HepG2 (cell line): ENCODE measurements around the gene FBLIM1. TPM values are rescaled to one million over a fixed set of nuclear protein-coding genes. Genes with fewer than 3 reads are reported as not detected.

Experiments
- CENPT ChIP-seq: sonication (generic); formaldehyde crosslinking; IDR thresholded peaks from 2 replicates; pipeline ENCODE4 v1.8.0; 2022; ENCODE audit warnings: low read depth, mild to moderate bottlenecking, moderate library complexity, missing genetic modification reagents
- DR1 ChIP-seq: sonication (generic); formaldehyde crosslinking; IDR thresholded peaks from 2 replicates; pipeline ENCODE4 v1.8.0; 2021; ENCODE audit warnings: mild to moderate bottlenecking, missing genetic modification reagents, inconsistent platforms
- EZH2 ChIP-seq: conservative IDR thresholded peaks from 2 replicates; pipeline ENCODE4 v1.6.1; 2012; ENCODE audit warnings: mild to moderate bottlenecking, low read depth, low read length, moderate library complexity
- KAT2B ChIP-seq: fragments of 150-350 bp; IDR thresholded peaks from 2 replicates; pipeline ENCODE4 v1.6.1; 2014; ENCODE audit warnings: low read depth, low read length, borderline replicate concordance
- KDM1A ChIP-seq: IDR thresholded peaks from 2 replicates; pipeline ENCODE4 v1.6.1; 2016; ENCODE audit warnings: missing compliant biosample characterization
- MYC ChIP-seq: sonication (generic); formaldehyde crosslinking; IDR thresholded peaks from 2 replicates; pipeline ENCODE4 v1.9.0; 2021; ENCODE audit warnings: missing genetic modification reagents, borderline replicate concordance
- ZNF331 ChIP-seq: sonication (generic); formaldehyde crosslinking; IDR thresholded peaks from 2 replicates; pipeline ENCODE4 v1.4.0; 2020; ENCODE audit warnings: missing genetic modification reagents
- ZNF558 ChIP-seq: sonication (generic); formaldehyde crosslinking; IDR thresholded peaks from 2 replicates; pipeline ENCODE4 v1.9.0; 2022; ENCODE audit warnings: mild to moderate bottlenecking, missing genetic modification reagents, borderline replicate concordance
- polyA plus RNA-seq, 8 experiments: library from polyadenylated mRNA; depleted of rRNA in 3 of 8; stranded (reverse) in 7 of 8; unstranded in 1 of 8; fragments of >200 nt; fragmentation: Illumina TruSeq in 4 of 8; extraction: Trizol in 4 of 8; gene quantifications; 2 replicates each; pipeline versions ENCODE4 v1.2.1 to v1.2.3, GENCODE V29; 2011 to 2016; ENCODE audit warnings: low read depth in 4 of 8, missing spikeins in 1 of 8, mixed read lengths in 1 of 8; ENCODE audit not compliant: insufficient read depth in 1 of 8
- total RNA-seq, 5 experiments: library from RNA; depleted of rRNA; stranded (reverse); fragments of >200 nt; fragmentation: Illumina TruSeq; extraction: Trizol; gene quantifications; 2 replicates each; pipeline ENCODE4 v1.2.3, GENCODE V29; 2016; ENCODE audit warnings: low read depth in 1 of 5
- TF ChIP-seq, protein P1 (sequence below): sonication (generic); formaldehyde crosslinking; IDR thresholded peaks from one replicate; pipeline ENCODE4 v1.5.1; 2020; ENCODE audit warnings: mild to moderate bottlenecking, missing genetic modification reagents; ENCODE audit errors: not compliant biosample characterization
- TF ChIP-seq, protein P2 (sequence below): sonication (generic); formaldehyde crosslinking; IDR thresholded peaks from 2 replicates; pipeline ENCODE4 v1.8.0; 2023; ENCODE audit warnings: mild to moderate bottlenecking, missing genetic modification reagents
- TF ChIP-seq, protein P3 (sequence below): sonication (generic); formaldehyde crosslinking; IDR thresholded peaks from 2 replicates; pipeline ENCODE4 v1.9.0; 2022; ENCODE audit warnings: missing genetic modification reagents, mild to moderate bottlenecking, borderline replicate concordance
- TF ChIP-seq, protein P4 (sequence below): sonication (generic); formaldehyde crosslinking; IDR thresholded peaks from 2 replicates; pipeline ENCODE4 v1.4.0; 2020; ENCODE audit warnings: missing genetic modification reagents

FBLIM1 gene
- total and polyA plus RNA-seq, 2 of the 13 experiments (the other 11 are each of a cell fraction or from before 2014, with no cell fraction given) = 10.6 to 23.0 TPM

DNA sequence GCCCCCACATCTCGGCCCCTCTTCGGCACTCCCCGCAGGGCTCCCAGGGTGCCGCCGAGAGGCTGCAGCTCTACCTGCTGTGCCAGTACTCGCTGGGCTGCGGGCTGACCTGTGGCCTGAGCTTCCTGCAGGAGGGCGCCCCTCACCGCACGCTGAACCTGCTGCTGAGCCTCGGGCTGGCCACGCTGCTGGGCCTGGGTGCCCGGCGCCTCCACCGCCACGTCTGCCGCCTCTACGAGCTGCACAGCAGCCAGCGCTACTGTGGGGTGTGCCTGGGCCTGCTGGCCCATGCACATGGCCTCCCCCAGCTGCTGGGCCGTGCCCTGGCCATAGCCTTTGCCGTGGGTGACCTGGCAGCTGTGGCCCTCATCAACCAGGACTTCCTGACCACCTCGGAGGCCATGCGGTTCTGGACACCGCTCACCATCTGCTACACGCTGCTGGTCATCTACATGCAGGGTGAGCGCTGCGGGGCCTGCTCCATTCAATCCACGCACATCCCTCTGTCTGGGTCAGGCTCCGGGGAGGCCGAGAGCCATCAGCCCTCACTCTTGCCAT is 14.4 kb upstream of the FBLIM1 start (continued):
- TF ChIP-seq, protein P1, sequence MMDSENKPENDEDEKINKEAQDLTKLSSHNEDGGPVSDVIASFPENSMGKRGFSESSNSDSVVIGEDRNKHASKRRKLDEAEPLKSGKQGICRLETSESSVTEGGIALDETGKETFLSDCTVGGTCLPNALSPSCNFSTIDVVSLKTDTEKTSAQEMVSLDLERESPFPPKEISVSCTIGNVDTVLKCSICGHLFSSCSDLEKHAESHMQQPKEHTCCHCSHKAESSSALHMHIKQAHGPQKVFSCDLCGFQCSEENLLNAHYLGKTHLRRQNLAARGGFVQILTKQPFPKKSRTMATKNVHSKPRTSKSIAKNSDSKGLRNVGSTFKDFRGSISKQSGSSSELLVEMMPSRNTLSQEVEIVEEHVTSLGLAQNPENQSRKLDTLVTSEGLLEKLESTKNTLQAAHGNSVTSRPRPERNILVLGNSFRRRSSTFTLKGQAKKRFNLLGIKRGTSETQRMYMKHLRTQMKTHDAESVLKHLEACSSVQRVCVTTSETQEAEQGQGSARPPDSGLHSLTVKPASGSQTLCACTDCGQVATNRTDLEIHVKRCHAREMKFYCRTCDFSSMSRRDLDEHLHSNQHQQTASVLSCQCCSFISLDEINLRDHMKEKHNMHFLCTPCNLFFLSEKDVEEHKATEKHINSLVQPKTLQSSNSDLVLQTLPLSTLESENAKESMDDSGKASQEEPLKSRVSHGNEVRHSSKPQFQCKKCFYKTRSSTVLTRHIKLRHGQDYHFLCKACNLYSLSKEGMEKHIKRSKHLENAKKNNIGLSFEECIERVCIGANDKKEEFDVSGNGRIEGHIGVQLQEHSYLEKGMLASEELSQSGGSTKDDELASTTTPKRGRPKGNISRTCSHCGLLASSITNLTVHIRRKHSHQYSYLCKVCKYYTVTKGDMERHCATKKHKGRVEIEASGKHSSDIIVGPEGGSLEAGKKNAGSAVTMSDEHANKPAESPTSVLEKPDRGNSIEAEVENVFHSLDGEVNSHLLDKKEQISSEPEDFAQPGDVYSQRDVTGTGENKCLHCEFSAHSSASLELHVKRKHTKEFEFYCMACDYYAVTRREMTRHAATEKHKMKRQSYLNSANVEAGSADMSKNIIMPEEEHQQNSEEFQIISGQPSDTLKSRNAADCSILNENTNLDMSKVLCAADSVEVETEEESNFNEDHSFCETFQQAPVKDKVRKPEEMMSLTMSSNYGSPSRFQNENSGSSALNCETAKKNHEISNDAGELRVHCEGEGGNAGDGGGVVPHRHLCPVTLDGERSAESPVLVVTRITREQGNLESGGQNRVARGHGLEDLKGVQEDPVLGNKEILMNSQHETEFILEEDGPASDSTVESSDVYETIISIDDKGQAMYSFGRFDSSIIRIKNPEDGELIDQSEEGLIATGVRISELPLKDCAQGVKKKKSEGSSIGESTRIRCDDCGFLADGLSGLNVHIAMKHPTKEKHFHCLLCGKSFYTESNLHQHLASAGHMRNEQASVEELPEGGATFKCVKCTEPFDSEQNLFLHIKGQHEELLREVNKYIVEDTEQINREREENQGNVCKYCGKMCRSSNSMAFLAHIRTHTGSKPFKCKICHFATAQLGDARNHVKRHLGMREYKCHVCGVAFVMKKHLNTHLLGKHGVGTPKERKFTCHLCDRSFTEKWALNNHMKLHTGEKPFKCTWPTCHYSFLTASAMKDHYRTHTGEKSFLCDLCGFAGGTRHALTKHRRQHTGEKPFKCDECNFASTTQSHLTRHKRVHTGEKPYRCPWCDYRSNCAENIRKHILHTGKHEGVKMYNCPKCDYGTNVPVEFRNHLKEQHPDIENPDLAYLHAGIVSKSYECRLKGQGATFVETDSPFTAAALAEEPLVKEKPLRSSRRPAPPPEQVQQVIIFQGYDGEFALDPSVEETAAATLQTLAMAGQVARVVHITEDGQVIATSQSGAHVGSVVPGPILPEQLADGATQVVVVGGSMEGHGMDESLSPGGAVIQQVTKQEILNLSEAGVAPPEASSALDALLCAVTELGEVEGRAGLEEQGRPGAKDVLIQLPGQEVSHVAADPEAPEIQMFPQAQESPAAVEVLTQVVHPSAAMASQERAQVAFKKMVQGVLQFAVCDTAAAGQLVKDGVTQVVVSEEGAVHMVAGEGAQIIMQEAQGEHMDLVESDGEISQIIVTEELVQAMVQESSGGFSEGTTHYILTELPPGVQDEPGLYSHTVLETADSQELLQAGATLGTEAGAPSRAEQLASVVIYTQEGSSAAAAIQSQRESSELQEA = no peak
- TF ChIP-seq, protein P2, sequence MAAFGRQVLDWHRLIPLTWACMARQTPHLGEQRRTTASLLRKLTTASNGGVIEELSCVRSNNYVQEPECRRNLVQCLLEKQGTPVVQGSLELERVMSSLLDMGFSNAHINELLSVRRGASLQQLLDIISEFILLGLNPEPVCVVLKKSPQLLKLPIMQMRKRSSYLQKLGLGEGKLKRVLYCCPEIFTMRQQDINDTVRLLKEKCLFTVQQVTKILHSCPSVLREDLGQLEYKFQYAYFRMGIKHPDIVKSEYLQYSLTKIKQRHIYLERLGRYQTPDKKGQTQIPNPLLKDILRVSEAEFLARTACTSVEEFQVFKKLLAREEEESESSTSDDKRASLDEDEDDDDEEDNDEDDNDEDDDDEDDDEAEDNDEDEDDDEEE (CRISPR knock-in tag) = 0 out of 2 replicates have a peak, but pooled peaks have one; percentile 35
- TF ChIP-seq KAT2B = no peak
- no peak for TF ChIP-seq KDM1A
- TF ChIP-seq ZNF558 (CRISPR knock-in tag) = 0 out of 2 replicates have a peak, but pooled peaks have one; percentile 43
- TF ChIP-seq, protein P3, sequence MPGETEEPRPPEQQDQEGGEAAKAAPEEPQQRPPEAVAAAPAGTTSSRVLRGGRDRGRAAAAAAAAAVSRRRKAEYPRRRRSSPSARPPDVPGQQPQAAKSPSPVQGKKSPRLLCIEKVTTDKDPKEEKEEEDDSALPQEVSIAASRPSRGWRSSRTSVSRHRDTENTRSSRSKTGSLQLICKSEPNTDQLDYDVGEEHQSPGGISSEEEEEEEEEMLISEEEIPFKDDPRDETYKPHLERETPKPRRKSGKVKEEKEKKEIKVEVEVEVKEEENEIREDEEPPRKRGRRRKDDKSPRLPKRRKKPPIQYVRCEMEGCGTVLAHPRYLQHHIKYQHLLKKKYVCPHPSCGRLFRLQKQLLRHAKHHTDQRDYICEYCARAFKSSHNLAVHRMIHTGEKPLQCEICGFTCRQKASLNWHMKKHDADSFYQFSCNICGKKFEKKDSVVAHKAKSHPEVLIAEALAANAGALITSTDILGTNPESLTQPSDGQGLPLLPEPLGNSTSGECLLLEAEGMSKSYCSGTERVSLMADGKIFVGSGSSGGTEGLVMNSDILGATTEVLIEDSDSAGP (CRISPR knock-in tag) = no peak
- TF ChIP-seq MYC (CRISPR knock-in tag) = peak; percentile 56; the same call in 1 of the 2 replicates
- no peak for TF ChIP-seq EZH2
- TF ChIP-seq ZNF331 (CRISPR knock-in tag) = peak; percentile 70; the same call in 1 of the 2 replicates
- TF ChIP-seq, protein P4, sequence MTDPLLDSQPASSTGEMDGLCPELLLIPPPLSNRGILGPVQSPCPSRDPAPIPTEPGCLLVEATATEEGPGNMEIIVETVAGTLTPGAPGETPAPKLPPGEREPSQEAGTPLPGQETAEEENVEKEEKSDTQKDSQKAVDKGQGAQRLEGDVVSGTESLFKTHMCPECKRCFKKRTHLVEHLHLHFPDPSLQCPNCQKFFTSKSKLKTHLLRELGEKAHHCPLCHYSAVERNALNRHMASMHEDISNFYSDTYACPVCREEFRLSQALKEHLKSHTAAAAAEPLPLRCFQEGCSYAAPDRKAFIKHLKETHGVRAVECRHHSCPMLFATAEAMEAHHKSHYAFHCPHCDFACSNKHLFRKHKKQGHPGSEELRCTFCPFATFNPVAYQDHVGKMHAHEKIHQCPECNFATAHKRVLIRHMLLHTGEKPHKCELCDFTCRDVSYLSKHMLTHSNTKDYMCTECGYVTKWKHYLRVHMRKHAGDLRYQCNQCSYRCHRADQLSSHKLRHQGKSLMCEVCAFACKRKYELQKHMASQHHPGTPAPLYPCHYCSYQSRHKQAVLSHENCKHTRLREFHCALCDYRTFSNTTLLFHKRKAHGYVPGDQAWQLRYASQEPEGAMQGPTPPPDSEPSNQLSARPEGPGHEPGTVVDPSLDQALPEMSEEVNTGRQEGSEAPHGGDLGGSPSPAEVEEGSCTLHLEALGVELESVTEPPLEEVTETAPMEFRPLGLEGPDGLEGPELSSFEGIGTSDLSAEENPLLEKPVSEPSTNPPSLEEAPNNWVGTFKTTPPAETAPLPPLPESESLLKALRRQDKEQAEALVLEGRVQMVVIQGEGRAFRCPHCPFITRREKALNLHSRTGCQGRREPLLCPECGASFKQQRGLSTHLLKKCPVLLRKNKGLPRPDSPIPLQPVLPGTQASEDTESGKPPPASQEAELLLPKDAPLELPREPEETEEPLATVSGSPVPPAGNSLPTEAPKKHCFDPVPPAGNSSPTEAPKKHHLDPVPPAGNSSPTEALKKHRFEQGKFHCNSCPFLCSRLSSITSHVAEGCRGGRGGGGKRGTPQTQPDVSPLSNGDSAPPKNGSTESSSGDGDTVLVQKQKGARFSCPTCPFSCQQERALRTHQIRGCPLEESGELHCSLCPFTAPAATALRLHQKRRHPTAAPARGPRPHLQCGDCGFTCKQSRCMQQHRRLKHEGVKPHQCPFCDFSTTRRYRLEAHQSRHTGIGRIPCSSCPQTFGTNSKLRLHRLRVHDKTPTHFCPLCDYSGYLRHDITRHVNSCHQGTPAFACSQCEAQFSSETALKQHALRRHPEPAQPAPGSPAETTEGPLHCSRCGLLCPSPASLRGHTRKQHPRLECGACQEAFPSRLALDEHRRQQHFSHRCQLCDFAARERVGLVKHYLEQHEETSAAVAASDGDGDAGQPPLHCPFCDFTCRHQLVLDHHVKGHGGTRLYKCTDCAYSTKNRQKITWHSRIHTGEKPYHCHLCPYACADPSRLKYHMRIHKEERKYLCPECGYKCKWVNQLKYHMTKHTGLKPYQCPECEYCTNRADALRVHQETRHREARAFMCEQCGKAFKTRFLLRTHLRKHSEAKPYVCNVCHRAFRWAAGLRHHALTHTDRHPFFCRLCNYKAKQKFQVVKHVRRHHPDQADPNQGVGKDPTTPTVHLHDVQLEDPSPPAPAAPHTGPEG (CRISPR knock-in tag) = no peak
- TF ChIP-seq DR1 (CRISPR knock-in tag) = no peak
- no peak for TF ChIP-seq CENPT (CRISPR knock-in tag)
